ENCODE data around the gene CFAP70. TPM values are rescaled to one million over a fixed set of nuclear protein-coding genes. Genes with fewer than 3 reads are reported as not detected.

Gene CFAP70
- total RNA-seq, 1 donor from 2014 or later = 0.43 TPM

- intact Hi-C loops (cut with micrococcal nuclease) = no loop called here
- peaks cover 76% of the 10 kb centered on the region for H3K36me3 Mint-ChIP-seq (ENCODE audit: low read depth)
- H3K27ac Mint-ChIP-seq = no peak overlapping the region
These were observed 18.0 kb upstream of the CFAP70 start for GRCh38 chr10:73376679-73377078.

GRCh38 chr10:73368238-73368637, 9.6 kb upstream of the CFAP70 start:
- Mint-ChIP-seq H3K27me3 (ENCODE audit: low read depth) (no peaks in the 10 kb centered on the region), H3K36me3 (ENCODE audit: low read depth) (peaks cover 52% of the 10 kb centered on the region), H3K9me3 (no peaks in the 10 kb centered on the region), H3K4me1 (ENCODE audit: low read depth) (peaks cover 6% of the 10 kb centered on the region), H3K4me3 (ENCODE audit: low read depth) (no peak overlapping the region), H3K27ac (no peak overlapping the region)
- intact Hi-C loops (cut with micrococcal nuclease) = no loop called here
- DNase-seq (ENCODE audit: low spot score) = no peak

More at GRCh38 chr10:73376679-73377078, 18.0 kb upstream of the CFAP70 start:
- Mint-ChIP-seq H3K4me1 (ENCODE audit: low read depth) (peaks cover 12% of the 10 kb centered on the region), H3K9me3 (no peaks in the 10 kb centered on the region), H3K27me3 (ENCODE audit: low read depth) (no peaks in the 10 kb centered on the region), H3K4me3 (ENCODE audit: low read depth) (no peak overlapping the region)
- no peak for DNase-seq (ENCODE audit: low spot score)

- H3K27me3 Mint-ChIP-seq (ENCODE audit: low read depth) = no peaks in the 10 kb centered on the region
- H3K27ac Mint-ChIP-seq = peak overlapping the region; percentile 17
- peaks cover 6% of the 10 kb centered on the region for H3K4me1 Mint-ChIP-seq (ENCODE audit: low read depth)
- H3K36me3 Mint-ChIP-seq (ENCODE audit: low read depth) = peaks cover 60% of the 10 kb centered on the region
- no peak overlapping the region for H3K4me3 Mint-ChIP-seq (ENCODE audit: low read depth)
- no peak for DNase-seq (ENCODE audit: low spot score)
- peaks cover 5% of the 10 kb centered on the region for H3K9me3 Mint-ChIP-seq
- intact Hi-C loops (cut with micrococcal nuclease) = no loop called here
These were observed 8.0 kb upstream of the CFAP70 start for GRCh38 chr10:73366381-73367298.

GRCh38 chr10:73364964-73365363, 6.3 kb upstream of the CFAP70 start:
- H3K27ac Mint-ChIP-seq = no peak overlapping the region
- peaks cover 52% of the 10 kb centered on the region for H3K36me3 Mint-ChIP-seq (ENCODE audit: low read depth)
- H3K9me3 Mint-ChIP-seq = peaks cover 5% of the 10 kb centered on the region
- H3K27me3 Mint-ChIP-seq (ENCODE audit: low read depth) = no peaks in the 10 kb centered on the region
- H3K4me1 Mint-ChIP-seq (ENCODE audit: low read depth) = peaks cover 7% of the 10 kb centered on the region
- DNase-seq (ENCODE audit: low spot score) = no peak
- no peak overlapping the region for H3K4me3 Mint-ChIP-seq (ENCODE audit: low read depth)
- intact Hi-C loops (cut with micrococcal nuclease) = no loop called here

- peaks cover 19% of the 10 kb centered on the region for H3K36me3 Mint-ChIP-seq (ENCODE audit: low read depth)
- peaks cover 13% of the 10 kb centered on the region for H3K4me1 Mint-ChIP-seq (ENCODE audit: low read depth)
- no peak overlapping the region for H3K4me3 Mint-ChIP-seq (ENCODE audit: low read depth)
- no peak for DNase-seq (ENCODE audit: low spot score)
- no peak overlapping the region for H3K27ac Mint-ChIP-seq
- intact Hi-C loops (cut with micrococcal nuclease) = loop anchor here (2.0 to 10.0 kb wide), 3 partner anchors 53 to 285 kb away; partner anchors contain the start of genes MRPS16 and MYOZ1
- peaks cover 5% of the 10 kb centered on the region for H3K9me3 Mint-ChIP-seq
- peaks cover 8% of the 10 kb centered on the region for H3K27me3 Mint-ChIP-seq (ENCODE audit: low read depth)
These were observed 828 bp upstream of the CFAP70 start for GRCh38 chr10:73359492-73359891.

GRCh38 chr10:73357821-73358220, 843 bp downstream of the CFAP70 start:
- DNase-seq (ENCODE audit: low spot score) = no peak
- Mint-ChIP-seq H3K27ac (peak overlapping the region; percentile 77), H3K36me3 (ENCODE audit: low read depth) (peaks cover 15% of the 10 kb centered on the region), H3K4me1 (ENCODE audit: low read depth) (peaks cover 13% of the 10 kb centered on the region), H3K27me3 (ENCODE audit: low read depth) (peaks cover 8% of the 10 kb centered on the region), H3K4me3 (ENCODE audit: low read depth) (peak overlapping the region; percentile 89), H3K9me3 (peaks cover 5% of the 10 kb centered on the region)
- intact Hi-C loops (cut with micrococcal nuclease) = loop anchor here (2.0 to 10.0 kb wide), 3 partner anchors 55 to 287 kb away; partner anchors contain the start of genes MRPS16 and MYOZ1

- H3K36me3 Mint-ChIP-seq (ENCODE audit: low read depth) = peaks cover 9% of the 10 kb centered on the region
- H3K4me1 Mint-ChIP-seq (ENCODE audit: low read depth) = peaks cover 13% of the 10 kb centered on the region
- intact Hi-C loops (cut with micrococcal nuclease) = loop anchor here (5.0 to 10.0 kb wide), 2 partner anchors 105 to 288 kb away; partner anchors contain the start of genes MRPS16 and MYOZ1
These were observed 1.5 kb downstream of the CFAP70 start for GRCh38 chr10:73357166-73357565.

GRCh38 chr10:73344269-73344668, 14.4 kb downstream of the CFAP70 start:
- Mint-ChIP-seq H3K4me3 (ENCODE audit: low read depth) (no peak overlapping the region), H3K27me3 (ENCODE audit: low read depth) (peaks cover 2% of the 10 kb centered on the region), H3K4me1 (ENCODE audit: low read depth) (no peaks in the 10 kb centered on the region), H3K27ac (no peak overlapping the region), H3K9me3 (no peaks in the 10 kb centered on the region), H3K36me3 (ENCODE audit: low read depth) (no peaks in the 10 kb centered on the region)
- no peak for DNase-seq (ENCODE audit: low spot score)
- intact Hi-C loops (cut with micrococcal nuclease) = no loop called here

More at GRCh38 chr10:73357166-73357565, 1.5 kb downstream of the CFAP70 start:
- peaks cover 5% of the 10 kb centered on the region for H3K9me3 Mint-ChIP-seq
- no peak for DNase-seq (ENCODE audit: low spot score)
- peaks cover 8% of the 10 kb centered on the region for H3K27me3 Mint-ChIP-seq (ENCODE audit: low read depth)
- H3K27ac Mint-ChIP-seq = no peak overlapping the region
- no peak overlapping the region for H3K4me3 Mint-ChIP-seq (ENCODE audit: low read depth)

- no peaks in the 10 kb centered on the region for H3K9me3 Mint-ChIP-seq
- H3K4me3 Mint-ChIP-seq (ENCODE audit: low read depth) = no peak overlapping the region
- no peaks in the 10 kb centered on the region for H3K4me1 Mint-ChIP-seq (ENCODE audit: low read depth)
- intact Hi-C loops (cut with micrococcal nuclease) = no loop called here
- H3K36me3 Mint-ChIP-seq (ENCODE audit: low read depth) = no peaks in the 10 kb centered on the region
- H3K27ac Mint-ChIP-seq = no peak overlapping the region
- H3K27me3 Mint-ChIP-seq (ENCODE audit: low read depth) = peaks cover 2% of the 10 kb centered on the region
- DNase-seq (ENCODE audit: low spot score) = no peak
These were observed 18.5 kb downstream of the CFAP70 start for GRCh38 chr10:73340121-73340520.

- Mint-ChIP-seq H3K9me3 (no peaks in the 10 kb centered on the region), H3K4me3 (ENCODE audit: low read depth) (no peak overlapping the region), H3K27me3 (ENCODE audit: low read depth) (peaks cover 2% of the 10 kb centered on the region), H3K27ac (no peak overlapping the region), H3K36me3 (ENCODE audit: low read depth) (no peaks in the 10 kb centered on the region), H3K4me1 (ENCODE audit: low read depth) (no peaks in the 10 kb centered on the region)
- intact Hi-C loops (cut with micrococcal nuclease) = no loop called here
- DNase-seq (ENCODE audit: low spot score) = no peak
These were observed 19.2 kb downstream of the CFAP70 start for GRCh38 chr10:73339436-73339835.

- intact Hi-C loops (cut with micrococcal nuclease) = no loop called here
- H3K4me3 Mint-ChIP-seq (ENCODE audit: low read depth) = no peak overlapping the region
- no peak for DNase-seq (ENCODE audit: low spot score)
- H3K27me3 Mint-ChIP-seq (ENCODE audit: low read depth) = no peaks in the 10 kb centered on the region
- no peaks in the 10 kb centered on the region for H3K4me1 Mint-ChIP-seq (ENCODE audit: low read depth)
- H3K27ac Mint-ChIP-seq = no peak overlapping the region
- no peaks in the 10 kb centered on the region for H3K36me3 Mint-ChIP-seq (ENCODE audit: low read depth)
- no peaks in the 10 kb centered on the region for H3K9me3 Mint-ChIP-seq
These were observed 19.8 kb downstream of the CFAP70 start for GRCh38 chr10:73338801-73339368.

GRCh38 chr10:73333202-73333601, 25.5 kb downstream of the CFAP70 start:
- DNase-seq (ENCODE audit: low spot score) = no peak
- intact Hi-C loops (cut with micrococcal nuclease) = no loop called here
- no peak overlapping the region for H3K27ac Mint-ChIP-seq
- no peaks in the 10 kb centered on the region for H3K9me3 Mint-ChIP-seq
- no peaks in the 10 kb centered on the region for H3K36me3 Mint-ChIP-seq (ENCODE audit: low read depth)
- no peak overlapping the region for H3K4me3 Mint-ChIP-seq (ENCODE audit: low read depth)
- H3K27me3 Mint-ChIP-seq (ENCODE audit: low read depth) = peaks cover 19% of the 10 kb centered on the region
- H3K4me1 Mint-ChIP-seq (ENCODE audit: low read depth) = no peaks in the 10 kb centered on the region

GRCh38 chr10:73332379-73332778, 26.3 kb downstream of the CFAP70 start:
- Mint-ChIP-seq H3K36me3 (ENCODE audit: low read depth) (no peaks in the 10 kb centered on the region), H3K9me3 (no peaks in the 10 kb centered on the region), H3K27me3 (ENCODE audit: low read depth) (peaks cover 19% of the 10 kb centered on the region), H3K4me1 (ENCODE audit: low read depth) (no peaks in the 10 kb centered on the region), H3K4me3 (ENCODE audit: low read depth) (no peak overlapping the region), H3K27ac (no peak overlapping the region)
- intact Hi-C loops (cut with micrococcal nuclease) = no loop called here
- no peak for DNase-seq (ENCODE audit: low spot score)

All from activated T-helper 2 cell treated with anti-CD3 and anti-CD28 coated beads, Interferon-gamma antibody, Interleukin-2, Interleukin-4, amounts not matched to agents 10 μg/mL and 5 μg/mL and 100 μg/mL, durations not matched to agents 14 hours and 24 hours and 36 hours (primary cell).